Measurements from ENCODE around the gene NUB1.

Gene NUB1

GRCh38 chr7:151383638-151384351, 42.2 kb downstream of the NUB1 start:
- Histone ChIP-seq H3K27me3 (replicated peaks) (peaks cover 12% of the 10 kb centered on the region), H3K4me3 (ENCODE audit: low read depth, low read length) (no peak overlapping the region), H3K27ac (no peak overlapping the region), H3K36me3 (replicated peaks) (no peaks in the 10 kb centered on the region)
- no peak for TF ChIP-seq CTCF (IDR thresholded peaks at IDR 0.05; ENCODE audit: low read depth, low read length, missing control alignments)
- no peak for DNase-seq
- in situ Hi-C loops (cut with HindIII; ENCODE audit: low pct_ligation_motif_present, low sequenced_read_pairs) = no loop called here

- peaks cover 12% of the 10 kb centered on the region for H3K27me3 ChIP-seq (replicated peaks)
Measured at GRCh38 chr7:151384352-151384697, 42.7 kb downstream of the NUB1 start.

GRCh38 chr7:151384776-151385625, 43.4 kb downstream of the NUB1 start:
- in situ Hi-C loops (cut with HindIII; ENCODE audit: low pct_ligation_motif_present, low sequenced_read_pairs) = no loop called here
- H3K4me3 ChIP-seq (ENCODE audit: low read depth, low read length) = no peak overlapping the region
- no peak for TF ChIP-seq CTCF (IDR thresholded peaks at IDR 0.05; ENCODE audit: low read depth, low read length, missing control alignments)
- H3K27me3 ChIP-seq (replicated peaks) = peaks cover 12% of the 10 kb centered on the region
- H3K27ac ChIP-seq = no peak overlapping the region
- no peak for DNase-seq
- H3K36me3 ChIP-seq (replicated peaks) = no peaks in the 10 kb centered on the region

More at GRCh38 chr7:151384352-151384697, 42.7 kb downstream of the NUB1 start:
- in situ Hi-C loops (cut with HindIII; ENCODE audit: low pct_ligation_motif_present, low sequenced_read_pairs) = no loop called here
- H3K27ac ChIP-seq = no peak overlapping the region
- H3K36me3 ChIP-seq (replicated peaks) = no peaks in the 10 kb centered on the region
- no peak overlapping the region for H3K4me3 ChIP-seq (ENCODE audit: low read depth, low read length)
- TF ChIP-seq CTCF (IDR thresholded peaks at IDR 0.05; ENCODE audit: low read depth, low read length, missing control alignments) = no peak
- no peak for DNase-seq

- no peaks in the 10 kb centered on the region for H3K36me3 ChIP-seq (replicated peaks)
- in situ Hi-C loops (cut with HindIII; ENCODE audit: low pct_ligation_motif_present, low sequenced_read_pairs) = no loop called here
- peaks cover 12% of the 10 kb centered on the region for H3K27me3 ChIP-seq (replicated peaks)
- DNase-seq = no peak
- H3K4me3 ChIP-seq (ENCODE audit: low read depth, low read length) = no peak overlapping the region
- no peak for TF ChIP-seq CTCF (IDR thresholded peaks at IDR 0.05; ENCODE audit: low read depth, low read length, missing control alignments)
- H3K27ac ChIP-seq = no peak overlapping the region
Measured at GRCh38 chr7:151385626-151386300, 44.2 kb downstream of the NUB1 start.

- no peak overlapping the region for H3K4me3 ChIP-seq (ENCODE audit: low read depth, low read length)
- no peaks in the 10 kb centered on the region for H3K36me3 ChIP-seq (replicated peaks)
- no peak for TF ChIP-seq CTCF (IDR thresholded peaks at IDR 0.05; ENCODE audit: low read depth, low read length, missing control alignments)
- H3K27me3 ChIP-seq (replicated peaks) = peaks cover 11% of the 10 kb centered on the region
- DNase-seq = no peak
- no peak overlapping the region for H3K27ac ChIP-seq
- in situ Hi-C loops (cut with HindIII; ENCODE audit: low pct_ligation_motif_present, low sequenced_read_pairs) = no loop called here
Measured at GRCh38 chr7:151386301-151387160, 44.9 kb downstream of the NUB1 start.
